ENCODE measurements around the gene ADGRG1.

- TF ChIP-seq CTCF (IDR thresholded peaks at IDR 0.05) (no peak), POLR2AphosphoS5 (IDR thresholded peaks at IDR 0.05; ENCODE audit: low read depth, low read length) (no peak)
- TF ChIP-seq, protein P1, sequence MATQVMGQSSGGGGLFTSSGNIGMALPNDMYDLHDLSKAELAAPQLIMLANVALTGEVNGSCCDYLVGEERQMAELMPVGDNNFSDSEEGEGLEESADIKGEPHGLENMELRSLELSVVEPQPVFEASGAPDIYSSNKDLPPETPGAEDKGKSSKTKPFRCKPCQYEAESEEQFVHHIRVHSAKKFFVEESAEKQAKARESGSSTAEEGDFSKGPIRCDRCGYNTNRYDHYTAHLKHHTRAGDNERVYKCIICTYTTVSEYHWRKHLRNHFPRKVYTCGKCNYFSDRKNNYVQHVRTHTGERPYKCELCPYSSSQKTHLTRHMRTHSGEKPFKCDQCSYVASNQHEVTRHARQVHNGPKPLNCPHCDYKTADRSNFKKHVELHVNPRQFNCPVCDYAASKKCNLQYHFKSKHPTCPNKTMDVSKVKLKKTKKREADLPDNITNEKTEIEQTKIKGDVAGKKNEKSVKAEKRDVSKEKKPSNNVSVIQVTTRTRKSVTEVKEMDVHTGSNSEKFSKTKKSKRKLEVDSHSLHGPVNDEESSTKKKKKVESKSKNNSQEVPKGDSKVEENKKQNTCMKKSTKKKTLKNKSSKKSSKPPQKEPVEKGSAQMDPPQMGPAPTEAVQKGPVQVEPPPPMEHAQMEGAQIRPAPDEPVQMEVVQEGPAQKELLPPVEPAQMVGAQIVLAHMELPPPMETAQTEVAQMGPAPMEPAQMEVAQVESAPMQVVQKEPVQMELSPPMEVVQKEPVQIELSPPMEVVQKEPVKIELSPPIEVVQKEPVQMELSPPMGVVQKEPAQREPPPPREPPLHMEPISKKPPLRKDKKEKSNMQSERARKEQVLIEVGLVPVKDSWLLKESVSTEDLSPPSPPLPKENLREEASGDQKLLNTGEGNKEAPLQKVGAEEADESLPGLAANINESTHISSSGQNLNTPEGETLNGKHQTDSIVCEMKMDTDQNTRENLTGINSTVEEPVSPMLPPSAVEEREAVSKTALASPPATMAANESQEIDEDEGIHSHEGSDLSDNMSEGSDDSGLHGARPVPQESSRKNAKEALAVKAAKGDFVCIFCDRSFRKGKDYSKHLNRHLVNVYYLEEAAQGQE (IDR thresholded peaks at IDR 0.05; ENCODE audit: insufficient read depth in 1 of 2, low read depth in 2 of 2, low read length in 1 of 2): no peak
Observed at GRCh38 chr16:57593021-57593420, 35.4 kb upstream of the ADGRG1 start.
